ENCODE measurements around the gene OR52I1. TPM values are rescaled to one million over a fixed set of nuclear protein-coding genes. Genes with fewer than 3 reads are reported as not detected.

The OR52I1 gene
- total RNA-seq, 1 donor from 2014 or later, result not detected

GRCh38 chr11:4611986-4612385 is 18.1 kb downstream of the OR52I1 start:
- DNase-seq (ENCODE audit: low spot score), result no peak

- DNase-seq (ENCODE audit: low spot score), result no peak
Measured at GRCh38 chr11:4615856-4616444, 22.1 kb downstream of the OR52I1 start.

GRCh38 chr11:4619514-4619913 is 25.7 kb downstream of the OR52I1 start:
- DNase-seq (ENCODE audit: low spot score), result no peak

- DNase-seq (ENCODE audit: low spot score), result peak; percentile 74
Measured at GRCh38 chr11:4626207-4627099, 32.6 kb downstream of the OR52I1 start.

GRCh38 chr11:4636136-4636535 is 42.3 kb downstream of the OR52I1 start:
- DNase-seq (ENCODE audit: low spot score), result no peak

- peak; percentile 80 for DNase-seq (ENCODE audit: low spot score)
Measured at GRCh38 chr11:4636962-4637661, 43.3 kb downstream of the OR52I1 start, which contains the start of gene OR51D1. OR51D1 (plus strand) TSS chr11:4637477; CDS start chr11:4639791, 2,314 bp downstream.

GRCh38 chr11:4637662-4638047 is 43.8 kb downstream of the OR52I1 start:
- no peak for DNase-seq (ENCODE audit: low spot score)

GRCh38 chr11:4639931-4640330 is 46.1 kb downstream of the OR52I1 start:
- DNase-seq (ENCODE audit: low spot score), result no peak

- no peak for DNase-seq (ENCODE audit: low spot score)
Measured at GRCh38 chr11:4641501-4641900, 47.7 kb downstream of the OR52I1 start.

GRCh38 chr11:4642043-4642442 is 48.2 kb downstream of the OR52I1 start:
- DNase-seq (ENCODE audit: low spot score), result no peak

GRCh38 chr11:4643076-4643475 is 49.2 kb downstream of the OR52I1 start:
- no peak for DNase-seq (ENCODE audit: low spot score)

- no peak for DNase-seq (ENCODE audit: low spot score)
Measured at GRCh38 chr11:4643682-4644081, 49.8 kb downstream of the OR52I1 start, which contains the start of gene OR51E1. OR51E1 (plus strand) TSS chr11:4643982; CDS start chr11:4652527, 8,545 bp downstream.

GRCh38 chr11:4644233-4644632 is 50.4 kb downstream of the OR52I1 start:
- DNase-seq (ENCODE audit: low spot score), result no peak

Other genes with a start within 250 kb of the OR52I1 start
- gene OR52B4, start 225.7 kb upstream of the OR52I1 start, total RNA-seq, result not detected
- 23.0 TPM for gene TRIM21, start 200.3 kb upstream of the OR52I1 start, total RNA-seq
- not detected for gene OR52K2, start 144.7 kb upstream of the OR52I1 start, total RNA-seq
- gene OR52K1, start 111.4 kb upstream of the OR52I1 start, total RNA-seq, result not detected
- not detected for gene OR52M1, start 48.8 kb upstream of the OR52I1 start, total RNA-seq
- not detected for gene OR52I2, start 12.3 kb upstream of the OR52I1 start, total RNA-seq
- 28.9 TPM for gene TRIM68, start 14.2 kb downstream of the OR52I1 start, total RNA-seq
- gene OR51D1, start 43.4 kb downstream of the OR52I1 start, total RNA-seq, result not detected
- gene OR51E1, start 49.9 kb downstream of the OR52I1 start, total RNA-seq, result 0.86 TPM
- gene OR51E2, start 103.8 kb downstream of the OR52I1 start, total RNA-seq, result 7.4 TPM
- not detected for gene MMP26, start 110.7 kb downstream of the OR52I1 start, total RNA-seq
- gene OR51F1, start 175.9 kb downstream of the OR52I1 start, total RNA-seq, result not detected
- not detected for gene OR52R1, start 210.3 kb downstream of the OR52I1 start, total RNA-seq
- gene OR51F2, start 227.3 kb downstream of the OR52I1 start, total RNA-seq, result not detected